GM21737 (cell line): Measurements from ENCODE around the gene PATJ.
A peak's percentile ranks its signal among the peaks of the same experiment; 100 is the strongest.
"Not testable (repeated sequence)": the region's sequence is repeated elsewhere in the genome, so short reads cannot be mapped to it uniquely, and the experiment has no call there.

Experiments
- ATAC-seq: cut with Tn5 transposase; IDR thresholded peaks from one replicate; pipeline ENCODE4 v1.9.1; 2021; ENCODE audit warnings: mild to moderate bottlenecking, moderate library complexity; ENCODE audit not compliant: unreplicated experiment

The PATJ gene, protein sequence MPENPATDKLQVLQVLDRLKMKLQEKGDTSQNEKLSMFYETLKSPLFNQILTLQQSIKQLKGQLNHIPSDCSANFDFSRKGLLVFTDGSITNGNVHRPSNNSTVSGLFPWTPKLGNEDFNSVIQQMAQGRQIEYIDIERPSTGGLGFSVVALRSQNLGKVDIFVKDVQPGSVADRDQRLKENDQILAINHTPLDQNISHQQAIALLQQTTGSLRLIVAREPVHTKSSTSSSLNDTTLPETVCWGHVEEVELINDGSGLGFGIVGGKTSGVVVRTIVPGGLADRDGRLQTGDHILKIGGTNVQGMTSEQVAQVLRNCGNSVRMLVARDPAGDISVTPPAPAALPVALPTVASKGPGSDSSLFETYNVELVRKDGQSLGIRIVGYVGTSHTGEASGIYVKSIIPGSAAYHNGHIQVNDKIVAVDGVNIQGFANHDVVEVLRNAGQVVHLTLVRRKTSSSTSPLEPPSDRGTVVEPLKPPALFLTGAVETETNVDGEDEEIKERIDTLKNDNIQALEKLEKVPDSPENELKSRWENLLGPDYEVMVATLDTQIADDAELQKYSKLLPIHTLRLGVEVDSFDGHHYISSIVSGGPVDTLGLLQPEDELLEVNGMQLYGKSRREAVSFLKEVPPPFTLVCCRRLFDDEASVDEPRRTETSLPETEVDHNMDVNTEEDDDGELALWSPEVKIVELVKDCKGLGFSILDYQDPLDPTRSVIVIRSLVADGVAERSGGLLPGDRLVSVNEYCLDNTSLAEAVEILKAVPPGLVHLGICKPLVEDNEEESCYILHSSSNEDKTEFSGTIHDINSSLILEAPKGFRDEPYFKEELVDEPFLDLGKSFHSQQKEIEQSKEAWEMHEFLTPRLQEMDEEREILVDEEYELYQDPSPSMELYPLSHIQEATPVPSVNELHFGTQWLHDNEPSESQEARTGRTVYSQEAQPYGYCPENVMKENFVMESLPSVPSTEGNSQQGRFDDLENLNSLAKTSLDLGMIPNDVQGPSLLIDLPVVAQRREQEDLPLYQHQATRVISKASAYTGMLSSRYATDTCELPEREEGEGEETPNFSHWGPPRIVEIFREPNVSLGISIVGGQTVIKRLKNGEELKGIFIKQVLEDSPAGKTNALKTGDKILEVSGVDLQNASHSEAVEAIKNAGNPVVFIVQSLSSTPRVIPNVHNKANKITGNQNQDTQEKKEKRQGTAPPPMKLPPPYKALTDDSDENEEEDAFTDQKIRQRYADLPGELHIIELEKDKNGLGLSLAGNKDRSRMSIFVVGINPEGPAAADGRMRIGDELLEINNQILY (N-terminal part only)

DNA sequence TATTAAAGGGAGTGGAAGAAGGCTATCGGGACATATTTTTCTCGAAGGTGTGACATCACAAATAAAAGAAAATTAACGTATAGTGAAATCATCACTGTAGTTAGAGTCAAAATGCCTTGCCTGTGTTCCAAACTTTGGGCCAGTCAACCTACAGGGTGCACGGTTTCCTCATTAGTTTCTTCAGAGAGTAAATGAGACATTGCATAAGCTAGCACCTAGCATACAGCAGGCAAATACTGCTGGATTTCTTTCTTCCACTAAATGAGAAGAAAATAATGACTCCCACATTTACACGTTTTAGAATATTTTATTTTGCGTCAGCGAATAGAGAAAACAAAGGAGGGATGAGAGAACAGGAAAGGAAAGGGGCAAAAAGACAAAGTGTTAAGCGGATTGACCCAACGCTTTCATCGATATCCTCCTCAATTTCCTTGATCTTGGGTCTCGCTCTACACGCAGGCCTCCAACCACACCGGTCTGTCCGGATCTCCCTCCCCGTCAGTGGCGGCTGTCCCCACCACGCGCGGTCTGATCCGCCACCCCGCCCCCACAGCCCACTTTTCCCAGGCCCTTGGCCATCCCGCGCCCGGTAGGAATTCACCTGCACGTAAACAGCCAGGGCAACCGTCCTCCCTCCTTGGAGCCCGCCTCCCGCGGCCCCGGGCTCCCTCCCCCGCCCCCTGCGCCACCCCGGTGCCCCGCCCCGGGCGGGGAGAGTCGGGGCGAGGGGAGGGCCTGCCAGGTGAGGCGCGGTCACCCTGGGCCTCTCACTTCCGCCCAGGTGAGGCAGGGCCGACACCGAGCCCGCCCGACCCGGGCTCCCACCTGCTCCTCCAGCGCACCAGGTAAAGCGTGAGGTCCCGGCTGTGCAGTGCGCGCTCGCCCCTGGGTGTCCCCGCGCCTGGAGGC is at the start of gene PATJ:
PATJ (plus strand) TSS at position 770 of the 909 bp plus-strand sequence. CDS start 20,413 bp downstream, outside the sequence.
- peak; percentile 76 for ATAC-seq

DNA sequence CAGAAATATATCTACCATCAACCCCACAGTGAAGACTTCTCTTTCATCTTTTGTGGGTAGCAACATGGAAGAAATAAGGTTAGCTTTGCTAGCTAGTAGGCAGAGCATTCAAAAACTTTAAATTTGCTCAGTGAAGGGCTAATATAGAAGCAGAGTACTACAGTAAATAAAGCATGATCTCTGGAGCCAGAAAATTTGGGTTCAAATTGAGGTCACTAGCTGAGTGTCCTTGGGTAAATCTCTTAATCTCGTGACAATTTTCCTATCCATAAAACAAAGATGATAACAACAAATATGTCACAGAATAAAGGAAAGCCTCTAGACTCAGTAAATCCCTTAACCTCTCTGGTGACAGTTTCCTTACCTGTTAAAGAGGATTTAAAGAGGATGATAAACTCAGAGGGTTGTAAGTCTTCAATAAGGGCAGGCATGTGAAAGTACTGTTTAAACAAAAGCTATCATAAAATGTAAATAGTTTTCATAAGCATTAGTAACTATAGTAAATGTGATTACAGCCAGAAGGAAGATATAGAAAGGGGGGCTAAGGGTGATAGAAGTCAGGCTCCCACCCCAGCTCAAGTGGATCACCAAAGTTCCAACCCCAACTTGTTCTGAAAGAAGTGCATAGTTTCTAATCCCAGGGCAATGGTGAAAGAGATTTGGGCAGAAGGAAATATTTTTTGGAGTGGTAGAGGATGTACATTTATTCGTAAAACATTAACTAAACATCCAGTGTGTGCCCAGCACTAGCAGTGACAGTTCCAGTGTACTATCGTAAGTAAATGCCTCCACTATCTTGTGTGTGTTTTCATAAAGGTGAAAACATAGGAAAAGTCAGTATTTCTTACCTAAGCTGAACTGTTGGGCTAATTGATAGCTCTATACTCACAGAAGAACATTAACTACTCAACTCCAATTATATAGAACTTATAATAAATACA is 42.1 kb upstream of the PATJ start:
- no peak for ATAC-seq

DNA sequence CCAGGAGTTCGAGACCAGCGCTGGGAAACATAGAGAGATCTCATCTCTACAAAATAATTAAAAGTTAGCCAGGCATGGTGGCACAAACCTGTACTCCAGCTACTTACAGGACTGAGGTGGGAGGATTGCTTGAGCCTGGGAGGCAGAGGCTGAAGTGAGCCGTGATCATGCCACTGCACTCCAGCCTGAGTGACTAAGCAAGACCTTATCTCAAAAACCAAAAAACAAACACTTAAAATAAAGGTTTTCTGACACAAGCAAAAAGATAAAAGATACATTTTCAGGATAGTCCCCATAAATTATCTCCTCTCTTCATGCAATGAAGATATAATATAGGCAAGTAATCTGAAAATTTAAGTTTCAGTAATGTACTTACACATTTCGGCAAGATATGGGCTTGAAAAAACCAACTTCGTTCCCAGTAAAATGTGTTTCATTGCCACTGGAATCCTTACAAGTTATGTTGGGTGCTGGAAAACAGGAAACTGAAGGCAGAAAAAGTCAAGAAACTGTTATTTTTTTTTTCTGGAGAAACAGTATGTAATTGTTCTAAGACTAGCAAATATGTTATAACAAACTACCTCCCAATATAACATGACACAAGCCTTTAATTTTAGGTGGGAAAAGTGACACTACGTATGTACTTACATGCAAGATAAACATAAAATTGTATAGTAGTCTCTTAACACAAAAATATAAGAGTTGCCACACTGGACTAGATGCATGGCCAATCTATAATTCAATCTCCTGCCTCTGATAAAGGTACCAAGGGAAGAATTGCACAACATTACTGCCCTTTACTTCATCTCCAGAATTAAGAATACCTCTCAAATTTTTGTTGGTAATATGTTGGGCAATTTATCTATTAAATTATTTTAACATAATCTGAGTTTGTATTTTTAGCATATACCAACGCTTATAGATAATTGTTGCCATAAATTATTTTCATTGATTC is 33.0 kb upstream of the PATJ start:
- no peak for ATAC-seq

DNA sequence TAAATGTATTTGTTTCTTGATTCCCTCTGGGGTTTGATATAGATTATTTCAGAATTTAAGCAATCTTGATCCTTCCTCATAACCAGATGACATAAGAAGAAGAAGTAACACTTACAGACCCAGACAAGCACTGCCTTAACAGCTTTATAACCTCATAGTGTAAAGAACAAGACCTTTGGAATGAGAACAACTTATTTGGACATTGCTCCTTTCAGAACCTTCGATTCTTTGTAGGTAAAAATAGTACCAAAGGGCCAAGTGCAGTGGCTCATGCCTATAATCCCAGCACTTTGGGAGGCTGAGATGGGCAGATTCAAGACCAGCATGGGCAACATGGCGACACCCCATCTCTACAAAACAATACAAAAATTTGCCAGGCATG is 32.4 kb upstream of the PATJ start:
- no peak for ATAC-seq

DNA sequence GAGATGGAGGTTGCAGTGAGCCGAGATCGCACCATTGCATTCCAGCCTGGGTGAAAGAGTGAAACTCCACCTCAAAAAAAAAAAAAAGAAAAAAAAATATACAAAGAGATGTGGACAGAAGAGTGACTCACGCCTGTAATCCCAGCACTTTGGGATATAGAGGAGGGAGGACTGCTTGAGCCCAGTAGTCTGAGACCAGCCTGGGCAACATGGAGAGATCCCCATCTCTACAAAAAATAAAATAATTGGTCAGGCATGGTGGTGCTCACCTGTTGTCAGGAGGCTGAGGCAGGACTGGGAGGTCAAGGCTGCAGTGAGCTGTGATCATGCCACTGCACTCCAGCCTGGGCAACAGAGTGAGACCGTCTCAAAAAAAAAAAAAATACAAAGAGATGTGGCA is 31.0 kb upstream of the PATJ start:
- ATAC-seq: not testable (repeated sequence)

DNA sequence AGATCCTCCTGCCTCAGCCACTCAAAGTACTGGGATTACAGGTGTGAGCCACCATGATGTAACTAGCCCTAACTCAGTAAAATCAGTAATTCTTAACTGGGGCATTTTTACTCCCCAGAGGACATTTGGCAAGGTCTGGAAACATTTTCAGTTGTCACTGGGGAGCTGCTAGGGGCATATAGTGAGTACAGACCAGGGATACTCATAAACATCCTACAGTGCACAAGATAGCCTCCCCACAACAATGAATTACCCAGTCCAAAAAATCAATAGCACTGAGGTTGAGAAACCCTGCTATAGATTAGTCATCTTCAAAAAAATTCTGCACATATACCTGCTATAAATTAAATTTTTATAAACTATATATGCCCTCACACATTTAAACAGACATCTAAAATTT is 30.3 kb upstream of the PATJ start:
- ATAC-seq: no peak

DNA sequence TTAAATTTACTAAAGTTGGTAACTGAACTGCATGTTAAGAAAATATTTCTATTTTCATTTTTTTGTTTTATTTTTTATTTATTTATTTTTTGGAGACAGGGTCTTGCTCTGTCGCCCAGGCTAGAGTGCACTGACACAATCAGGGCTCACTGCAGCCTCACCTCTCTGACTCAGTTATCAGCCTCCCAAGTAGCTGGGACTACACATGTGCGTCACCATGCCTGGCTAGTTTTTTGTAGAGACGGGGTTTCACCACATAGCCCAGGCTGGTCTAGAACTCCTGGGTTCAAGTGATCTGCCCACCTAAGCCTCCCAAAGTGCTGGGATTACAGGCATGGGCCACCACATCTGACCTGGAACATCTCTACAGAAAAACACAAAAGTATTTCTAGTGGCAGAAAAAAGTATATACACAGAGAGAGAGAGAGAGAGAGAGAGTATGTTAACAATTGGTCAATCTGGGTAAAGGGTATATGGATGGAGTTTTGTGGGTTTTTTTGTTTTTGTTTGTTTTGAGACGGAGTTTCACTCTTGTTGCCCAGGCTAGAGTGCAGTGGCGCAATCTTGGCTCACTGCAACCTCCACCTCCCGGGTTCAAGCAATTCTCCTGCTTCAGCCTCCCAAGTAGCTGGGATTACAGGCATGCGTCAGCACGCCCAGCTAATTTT is 23.1 kb upstream of the PATJ start:
- not testable (repeated sequence) for ATAC-seq

DNA sequence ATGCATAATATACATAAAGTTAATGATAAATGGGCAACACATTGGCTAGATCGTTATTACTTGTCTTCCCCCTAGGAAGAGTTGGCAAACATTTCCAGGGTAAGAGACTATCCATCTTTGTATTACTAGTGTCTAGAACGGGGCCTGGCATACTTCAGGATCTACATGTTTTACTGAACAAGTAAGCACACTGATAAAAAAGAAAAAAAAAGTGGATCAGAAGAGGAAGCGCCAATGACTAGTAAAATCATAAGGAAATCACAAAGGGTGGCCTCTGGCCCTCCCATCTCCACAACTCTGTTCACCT is 17.8 kb upstream of the PATJ start:
- no peak for ATAC-seq

DNA sequence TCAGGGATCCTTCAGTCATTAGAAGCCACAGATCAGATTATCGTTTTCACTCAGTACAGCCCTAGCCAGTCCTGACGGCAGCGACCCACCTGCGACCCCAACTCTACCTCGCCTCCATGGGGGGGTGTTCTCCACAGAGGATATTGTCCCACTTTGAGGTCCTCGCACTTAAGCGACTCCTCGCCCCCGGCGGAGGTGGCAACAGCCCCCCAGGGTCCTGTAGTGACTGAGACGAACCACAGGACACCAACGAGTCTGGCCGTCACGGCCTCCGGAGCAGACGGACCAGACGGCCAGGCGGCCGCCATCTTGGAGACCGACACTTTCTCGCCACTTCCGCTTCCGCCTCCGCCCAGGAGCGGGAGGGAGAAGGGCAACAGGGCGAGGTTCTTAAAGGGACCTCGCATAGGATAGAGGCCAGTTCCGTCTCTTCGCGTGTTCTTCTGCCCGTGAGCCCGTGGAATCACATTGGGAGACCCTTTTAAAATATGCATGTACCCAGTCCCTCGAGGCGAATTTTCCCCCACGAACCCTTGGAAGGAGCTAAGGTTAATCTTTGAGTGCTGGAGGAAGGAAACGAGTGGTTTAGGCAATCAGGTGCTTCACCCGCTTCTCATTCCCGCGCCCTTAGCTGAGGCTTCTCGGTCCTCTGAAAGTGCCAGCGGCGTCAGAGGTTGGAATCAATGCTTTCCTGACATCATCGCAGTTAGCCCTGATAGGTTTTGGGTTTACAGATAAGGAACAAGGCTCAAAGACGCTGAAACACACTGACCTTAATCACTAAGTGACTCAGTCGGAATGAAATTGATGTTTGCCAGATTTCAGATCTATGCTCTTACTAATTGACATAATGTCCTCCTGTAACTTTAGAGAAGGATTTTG is 17.2 kb upstream of the PATJ start, which contains the start of gene TM2D1:
TM2D1 (minus strand) TSS at position 329 of the 882 bp plus-strand sequence; CDS start at position 308, 21 bp downstream.
- peak; percentile 100 for ATAC-seq

DNA sequence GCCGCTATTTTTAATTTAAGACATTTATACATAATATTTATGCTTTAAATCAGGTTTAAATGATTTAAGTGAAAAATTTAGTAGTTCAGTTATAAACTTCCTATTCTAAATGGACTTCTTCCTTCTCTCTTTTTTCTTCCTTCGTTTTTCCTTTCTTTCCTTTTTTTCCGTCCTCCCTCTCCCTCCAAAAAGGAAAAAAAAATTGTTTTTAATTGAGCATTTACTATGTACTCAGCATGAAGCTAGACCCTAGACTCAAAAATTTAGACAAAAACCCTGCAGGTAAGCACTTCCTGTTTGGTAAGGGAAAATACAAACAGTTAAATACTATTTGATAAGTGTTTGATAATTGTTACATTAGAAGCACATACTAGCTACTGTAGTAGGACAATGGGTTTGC is 14.7 kb upstream of the PATJ start:
- ATAC-seq: no peak

DNA sequence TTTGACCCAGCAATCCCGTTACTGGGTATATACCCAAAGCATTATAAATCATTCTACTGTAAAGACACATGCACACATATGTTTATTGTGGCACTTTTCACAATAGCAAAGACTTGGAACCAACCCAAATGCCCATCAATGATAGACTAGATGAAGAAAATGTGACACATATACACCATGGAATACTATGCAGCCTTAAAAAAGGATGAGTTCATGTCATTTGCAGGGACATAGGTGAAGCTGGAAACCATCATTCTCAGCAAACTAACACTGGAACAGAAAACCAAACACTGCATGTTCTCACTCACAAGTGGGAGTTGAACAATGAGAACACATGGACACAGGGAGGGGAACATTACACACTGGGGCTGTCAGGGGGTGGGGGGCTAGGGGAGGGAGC is 11.6 kb upstream of the PATJ start:
- ATAC-seq: not testable (repeated sequence)

DNA sequence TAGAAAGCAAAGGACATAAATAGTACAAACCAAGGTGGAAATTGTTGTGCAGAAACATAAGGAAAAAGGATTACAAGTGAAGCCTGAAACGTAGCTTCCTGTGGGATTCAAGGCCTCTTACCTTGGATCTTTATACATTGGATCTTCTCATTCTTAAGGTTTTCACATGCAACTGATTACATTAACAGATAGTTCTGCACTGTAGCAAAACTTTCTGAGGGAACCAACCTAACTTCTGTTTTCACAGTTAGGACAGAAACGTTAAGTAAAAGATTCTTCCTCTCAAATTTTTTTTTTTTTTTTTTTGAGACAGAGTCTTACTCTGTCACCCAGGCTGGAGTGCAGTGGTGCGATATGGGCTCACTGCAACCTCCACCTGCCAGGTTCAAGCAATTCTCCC is 9.6 kb upstream of the PATJ start:
- ATAC-seq: no peak

DNA sequence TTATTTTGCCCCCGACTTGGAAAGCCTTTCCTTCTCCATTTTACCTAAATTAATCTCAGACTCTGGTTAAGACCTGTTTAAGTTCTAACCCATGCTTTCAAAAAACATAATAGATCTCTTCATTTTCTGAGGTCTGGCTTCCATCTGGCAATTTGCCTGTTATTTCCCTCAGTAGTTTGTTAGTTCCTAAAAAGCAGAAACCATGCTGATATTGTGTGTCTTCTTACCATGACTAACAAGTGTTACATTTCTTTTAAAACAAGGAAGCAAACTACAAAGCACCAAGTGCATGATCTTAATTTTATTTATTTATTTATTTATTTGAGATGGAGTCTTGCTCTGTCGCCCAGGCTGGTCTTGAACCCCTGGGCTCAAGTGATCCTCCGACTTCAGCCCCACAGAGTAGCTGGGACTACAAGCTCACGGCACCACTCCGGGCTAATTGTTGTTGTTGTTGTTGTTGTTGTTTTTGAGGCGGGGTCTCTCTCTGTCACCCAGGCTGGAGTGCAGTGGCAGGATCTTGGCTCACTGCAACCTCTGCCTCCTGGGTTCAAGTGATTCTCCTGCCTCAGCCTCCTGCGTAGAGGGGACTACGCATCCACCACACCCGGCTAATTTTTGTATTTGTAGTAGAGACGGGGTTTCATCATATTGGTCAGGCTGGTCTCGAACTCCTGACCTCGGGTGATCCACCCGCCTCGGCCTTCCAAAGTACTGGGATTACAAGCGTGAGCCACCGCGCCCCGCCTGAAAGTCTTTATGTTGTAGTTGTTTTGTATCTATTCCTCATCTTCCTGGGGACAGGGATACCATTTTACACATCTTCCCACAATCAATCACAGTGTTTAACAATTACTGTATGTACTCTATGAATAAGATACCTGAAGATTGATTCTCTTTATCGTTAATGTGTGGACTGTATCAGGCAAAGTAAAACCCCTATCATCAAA is 1.3 kb upstream of the PATJ start:
- no peak for ATAC-seq

DNA sequence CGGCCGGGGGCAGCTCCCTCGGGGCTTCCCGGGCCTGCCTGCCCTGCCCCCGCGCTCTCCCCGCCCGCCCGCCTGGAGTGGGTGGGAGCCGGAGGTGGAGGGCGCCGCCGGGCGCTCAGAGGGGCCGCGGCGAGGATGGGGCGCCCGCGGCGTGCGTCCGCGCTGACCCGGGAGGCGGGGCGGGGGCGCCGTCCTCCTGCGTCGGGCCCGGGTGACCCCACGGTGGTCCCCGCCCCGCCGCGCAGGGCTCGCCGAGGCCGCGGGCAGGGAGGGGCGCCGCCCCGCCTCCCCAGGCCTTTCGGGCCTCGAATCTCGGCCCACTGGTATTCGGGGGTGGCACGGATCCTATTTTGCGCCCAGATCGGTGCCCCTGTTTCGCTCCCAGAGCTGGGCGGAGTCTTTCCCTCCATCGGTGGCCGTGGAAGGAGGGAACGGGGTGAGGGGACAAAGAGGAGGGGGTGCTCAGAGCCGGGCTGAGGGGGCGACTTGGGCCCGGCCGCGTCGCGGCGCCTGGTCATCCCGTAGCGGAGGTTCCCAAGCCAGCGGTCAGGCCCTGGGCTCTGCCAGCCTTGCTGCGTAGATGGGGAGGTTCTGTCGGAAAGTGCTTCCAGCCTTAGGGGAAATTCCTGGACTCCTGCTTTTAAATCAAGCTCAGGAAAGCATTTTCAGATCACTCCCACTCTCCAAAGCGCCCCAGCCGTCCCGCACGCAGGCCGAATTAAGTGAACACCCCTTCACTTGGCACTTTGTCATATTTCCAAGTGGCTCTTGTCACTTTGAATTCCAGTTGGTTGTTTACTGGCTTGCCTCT is 545 bp downstream of the PATJ start:
- peak; percentile 54 for ATAC-seq

DNA sequence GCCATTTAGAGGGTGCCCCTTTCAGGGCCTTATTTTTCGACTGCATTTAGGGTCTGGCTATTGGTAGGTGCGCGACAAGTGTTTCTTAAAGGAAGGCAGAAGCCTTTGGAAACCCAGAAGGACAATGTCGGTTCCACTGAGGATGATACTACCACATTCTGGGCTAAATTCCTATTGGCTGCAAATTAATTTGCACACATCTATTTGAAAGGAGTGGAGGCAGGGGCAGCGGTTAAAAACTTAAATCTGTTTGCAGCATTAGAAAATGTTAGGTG is 1.1 kb downstream of the PATJ start:
- ATAC-seq: no peak
